IPS-15b (cell line): ENCODE measurements around the gene NR5A2.

Experiments
- H3K27me3 ChIP-seq: one replicate; pipeline ENCODE4 v1.6.1; 2013; ENCODE audit warnings: low read length; ENCODE audit not compliant: control insufficient read depth, insufficient read depth
- H3K36me3 ChIP-seq: one replicate; pipeline ENCODE4 v1.6.1; 2013; ENCODE audit warnings: low read length; ENCODE audit not compliant: control insufficient read depth, insufficient read depth
- H3K4me1 ChIP-seq: one replicate; pipeline ENCODE4 v1.6.1; 2013; ENCODE audit warnings: mild to moderate bottlenecking, low read length; ENCODE audit not compliant: control insufficient read depth, insufficient read depth
- H3K4me3 ChIP-seq: one replicate; pipeline ENCODE4 v1.5.1; 2013; ENCODE audit warnings: low read depth, low read length
- H3K9ac ChIP-seq: one replicate; pipeline ENCODE4 v1.6.1; 2013; ENCODE audit warnings: low read depth, mild to moderate bottlenecking, low read length
- H3K9me3 ChIP-seq: one replicate; pipeline ENCODE4 v1.6.1; 2013; ENCODE audit warnings: mild to moderate bottlenecking, low read length; ENCODE audit not compliant: control insufficient read depth, insufficient read depth

NR5A2 gene

DNA sequence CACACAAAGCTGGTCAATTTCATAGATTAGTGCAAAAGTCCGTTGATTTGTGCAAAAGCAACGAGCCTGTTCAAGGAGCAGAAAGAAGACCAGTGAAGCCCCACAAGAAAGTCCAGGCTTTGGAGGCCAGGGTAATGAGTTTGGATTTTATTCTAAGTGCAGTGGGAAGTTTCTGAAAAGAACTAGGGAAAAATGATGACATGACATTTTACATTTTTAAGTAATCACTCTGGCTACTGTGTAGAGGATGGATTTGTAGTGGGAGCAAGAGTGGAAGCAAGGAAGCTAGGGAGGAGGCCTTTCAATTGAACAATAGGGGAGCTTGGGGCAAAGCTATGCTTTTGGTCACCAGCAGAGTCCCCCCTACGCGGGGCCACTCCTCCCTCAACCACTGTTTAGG, 196.1 kb downstream of the NR5A2 start:
- Histone ChIP-seq H3K4me3 (no peak overlapping the region), H3K9ac (no peak overlapping the region), H3K9me3 (no peaks in the 10 kb centered on the region), H3K36me3 (no peaks in the 10 kb centered on the region), H3K27me3 (no peaks in the 10 kb centered on the region), H3K4me1 (peaks cover 18% of the 10 kb centered on the region)

DNA sequence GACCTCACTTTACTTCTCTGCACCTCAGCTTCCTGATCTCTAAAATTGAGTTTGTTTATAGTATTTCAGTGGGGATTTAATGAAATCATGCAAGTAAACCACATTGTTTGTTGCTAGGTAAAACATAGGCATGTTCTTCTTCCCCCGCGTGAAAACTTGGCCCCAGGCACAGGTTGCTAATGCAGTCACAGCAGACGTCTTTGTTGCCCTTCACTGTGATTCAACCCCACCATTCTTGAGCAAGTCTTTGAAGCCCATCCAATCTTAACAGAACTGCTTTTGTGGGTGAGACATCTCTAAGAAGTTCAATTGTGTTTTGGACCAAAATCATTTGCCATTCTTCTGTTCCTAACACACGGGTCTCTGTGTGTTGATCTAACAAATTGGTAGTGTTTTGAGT, 196.8 kb downstream of the NR5A2 start:
- Histone ChIP-seq H3K9me3 (no peaks in the 10 kb centered on the region), H3K27me3 (no peaks in the 10 kb centered on the region), H3K36me3 (no peaks in the 10 kb centered on the region), H3K4me3 (no peak overlapping the region), H3K4me1 (peaks cover 22% of the 10 kb centered on the region), H3K9ac (no peak overlapping the region)

DNA sequence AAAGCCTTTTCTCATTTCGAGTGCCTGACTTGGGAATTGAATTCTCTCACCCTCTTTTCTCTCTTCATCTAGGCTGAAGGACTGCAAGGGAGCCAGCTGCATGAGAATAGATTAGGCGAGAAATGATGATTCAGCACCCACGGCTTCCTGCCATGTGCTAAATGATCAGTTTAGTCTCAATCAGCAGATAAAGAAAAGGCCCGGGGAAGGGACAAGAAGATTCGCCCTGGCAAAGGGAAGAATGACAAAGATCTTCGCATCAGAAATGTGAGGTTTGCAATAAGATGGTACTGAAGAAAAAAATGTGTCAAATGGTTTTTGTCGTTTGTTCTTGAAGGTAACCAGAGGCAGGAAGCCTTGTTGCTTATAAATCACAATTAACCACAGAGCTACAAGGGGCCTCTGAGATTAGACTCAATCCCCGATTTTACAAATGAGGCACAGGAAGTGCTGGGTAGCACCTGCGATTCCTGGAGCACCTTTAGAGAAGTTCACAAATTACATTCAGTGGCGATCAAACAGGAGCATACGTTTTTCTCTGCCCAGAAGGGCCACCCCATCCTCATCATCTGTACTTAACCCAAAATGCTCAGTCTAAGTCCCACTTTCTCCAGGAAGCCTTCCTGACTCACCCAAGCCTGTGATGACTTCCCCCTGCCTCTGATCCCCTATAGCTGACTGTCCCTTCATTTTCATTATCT, 198.9 kb downstream of the NR5A2 start:
- peaks cover 22% of the 10 kb centered on the region for H3K4me1 ChIP-seq
- H3K9ac ChIP-seq = no peak overlapping the region

DNA sequence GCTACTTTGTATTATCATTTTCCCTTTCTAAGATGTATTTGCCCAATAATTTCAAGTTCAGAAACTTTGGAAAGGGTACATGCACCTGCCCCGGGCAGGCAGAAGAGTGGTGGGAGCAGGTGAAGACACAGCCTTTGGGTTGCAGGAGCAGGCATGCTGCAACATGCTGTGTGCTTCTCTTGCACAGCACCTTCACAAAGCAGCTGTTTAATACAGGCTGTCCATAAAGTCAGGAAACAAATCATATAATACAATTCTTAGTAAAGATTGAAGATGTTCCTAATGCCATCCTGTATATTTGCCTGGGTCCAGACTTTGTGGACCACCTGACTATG, 199.4 kb downstream of the NR5A2 start:
- H3K9me3 ChIP-seq = no peaks in the 10 kb centered on the region
- H3K4me1 ChIP-seq = peaks cover 22% of the 10 kb centered on the region
- H3K9ac ChIP-seq = no peak overlapping the region
- H3K36me3 ChIP-seq = no peaks in the 10 kb centered on the region
- no peak overlapping the region for H3K4me3 ChIP-seq
- no peaks in the 10 kb centered on the region for H3K27me3 ChIP-seq

More for the DNA sequence above, 198.9 kb downstream of the NR5A2 start:
- no peaks in the 10 kb centered on the region for H3K9me3 ChIP-seq
- H3K4me3 ChIP-seq = no peak overlapping the region
- H3K36me3 ChIP-seq = no peaks in the 10 kb centered on the region
- no peaks in the 10 kb centered on the region for H3K27me3 ChIP-seq
